NT2/D1 (cell line): Measurements from ENCODE around the gene AIG1.

Experiments
- SUZ12 ChIP-seq: IDR thresholded peaks from 2 replicates; pipeline ENCODE4 v1.6.1; 2011; ENCODE audit not compliant: insufficient read length, insufficient read depth; ENCODE audit errors: extremely low read depth
- YY1 ChIP-seq: IDR thresholded peaks from 2 replicates; pipeline ENCODE4 v1.6.1; 2011; ENCODE audit not compliant: insufficient read length, insufficient read depth
- ZNF274 ChIP-seq: IDR thresholded peaks from 2 replicates; pipeline ENCODE4 v1.6.1; 2011; ENCODE audit warnings: mild to moderate bottlenecking, low read depth, low read length

GRCh38 chr6:143146186-143146851 is 85.6 kb downstream of the AIG1 start:
- TF ChIP-seq YY1 (no peak), ZNF274 (no peak), SUZ12 (no peak)
